GM12878 (cell line): Measurements from ENCODE around the gene SH3D19. TPM values are rescaled to one million over a fixed set of nuclear protein-coding genes. Genes with fewer than 3 reads are reported as not detected.

Experiments used
- ATAC-seq: fragments of 200-7000 bp; cut with Tn5 transposase; 3 replicates; pipeline ENCODE4 v1.9.1; 2020; ENCODE audit warnings: mild to moderate bottlenecking, moderate library complexity
- BruUV-seq: library from RNA; stranded (reverse); fragments of 400-500 nt; replicated peaks from 2 replicates; lab custom pipeline; 2021; lab: Mats Ljungman, UMichigan
- CTCF ChIA-PET: fragments of 300-600 bp; sonication (Branson Sonifier 250); formaldehyde crosslinking; extraction: SDS; loops from one replicate; lab custom pipeline; 2021; ENCODE audit warnings: inconsistent platforms; lab: Yijun Ruan, JAX
- POLR2A ChIA-PET: fragments of 350-600 bp; formaldehyde crosslinking; extraction: SDS; loops from one replicate; lab custom pipeline; 2021; ENCODE audit warnings: inconsistent platforms; lab: Charles Lee
- RAD21 ChIA-PET: fragments of 300-600 bp; sonication (Branson Sonifier 250); formaldehyde crosslinking; loops from one replicate; lab custom pipeline; 2023; ENCODE audit warnings: antibody characterized with exemption; ENCODE audit not compliant: unreplicated experiment; lab: Charles Lee
- SMC1A ChIA-PET: fragments of 300-600 bp; sonication (Branson Sonifier 250); formaldehyde crosslinking; loops from one replicate; lab custom pipeline; 2023; ENCODE audit not compliant: unreplicated experiment, uncharacterized antibody; lab: Charles Lee
- DNase-seq: peaks from one replicate; pipeline ENCODE4 v3.0.0-alpha.2; 2011; ENCODE audit warnings: low read depth, low spot score
- FAIRE-seq: peaks from 3 replicates; lab custom pipeline; 2011; peaks lifted over from hg19 to GRCh38; lab: Jason Lieb, UNC
- H2AFZ ChIP-seq: 2 replicates; pipeline ENCODE4 v1.6.0; 2011; ENCODE audit warnings: low read depth, low read length, control low read depth; ENCODE audit not compliant: control insufficient read depth
- H3K27ac ChIP-seq: 2 replicates; pipeline ENCODE4 v1.5.1; 2011; ENCODE audit warnings: control low read depth; ENCODE audit not compliant: control insufficient read depth, insufficient read depth
- H3K27me3 ChIP-seq, 2 experiments: replicated peaks in 1 of 2; 2 replicates each; pipeline versions ENCODE4 v1.6.0 to v1.6.1; 2011; ENCODE audit warnings: low read length in 1 of 2; ENCODE audit not compliant: control insufficient read depth in 2 of 2, insufficient read depth in 2 of 2
- H3K36me3 ChIP-seq, 2 experiments: 2 replicates each; pipeline ENCODE4 v1.5.1; 2011; ENCODE audit warnings: low read length in 1 of 2; ENCODE audit not compliant: control insufficient read depth in 2 of 2, insufficient read depth in 2 of 2
- H3K4me1 ChIP-seq: 2 replicates; pipeline ENCODE4 v1.6.1; 2011; ENCODE audit warnings: mild to moderate bottlenecking, low read length, moderate library complexity, mixed read lengths; ENCODE audit not compliant: control insufficient read depth, insufficient read depth
- H3K4me2 ChIP-seq: 2 replicates; pipeline ENCODE4 v1.6.0; 2011; ENCODE audit warnings: control low read depth; ENCODE audit not compliant: control insufficient read depth, insufficient read depth
- H3K4me3 ChIP-seq: fragments of 200-600 bp; sonication (generic); 2 replicates; pipeline ENCODE4 v1.5.1; 2016
- H3K79me2 ChIP-seq: 2 replicates; pipeline ENCODE4 v1.6.0; 2011; ENCODE audit warnings: low read length; ENCODE audit not compliant: control insufficient read depth, insufficient read depth
- H3K9ac ChIP-seq: 2 replicates; pipeline ENCODE4 v1.8.0; 2011; ENCODE audit warnings: low read length, control low read depth, mixed read lengths; ENCODE audit not compliant: control insufficient read depth, insufficient read depth
- H3K9me3 ChIP-seq: replicated peaks from 3 replicates; pipeline ENCODE4 v1.5.1; 2011; ENCODE audit warnings: mild to moderate bottlenecking, low read length; ENCODE audit not compliant: control insufficient read depth, insufficient read depth
- H4K20me1 ChIP-seq: 2 replicates; pipeline ENCODE4 v1.6.0; 2011; ENCODE audit not compliant: control insufficient read depth, insufficient read depth
- ASH2L ChIP-seq: fragments of 300-600, 200-600 bp; sonication (generic); IDR thresholded peaks from 2 replicates; pipeline ENCODE4 v1.6.1; 2017; ENCODE audit warnings: low read depth, mild to moderate bottlenecking, borderline replicate concordance
- CBX5 ChIP-seq: sonication (generic); IDR thresholded peaks from 2 replicates; pipeline ENCODE4 v1.6.1; 2016; ENCODE audit warnings: low read depth, moderate library complexity, mild to moderate bottlenecking, inconsistent platforms
- CEBPB ChIP-seq, 2 experiments: fragments of 150-350 bp in 1 of 2; IDR thresholded peaks; 2 replicates each; pipeline ENCODE4 v1.6.1; 2012 to 2014; ENCODE audit warnings: low read depth in 2 of 2, low read length in 2 of 2, borderline replicate concordance in 1 of 2, inconsistent platforms in 1 of 2
- KDM1A ChIP-seq: fragments of 200-600 bp; sonication (generic); IDR thresholded peaks from 2 replicates; pipeline ENCODE4 v1.6.1; 2016; ENCODE audit warnings: borderline replicate concordance
- MEF2B ChIP-seq: fragments of 450-650 bp; IDR thresholded peaks from 2 replicates; pipeline ENCODE4 v1.6.1; 2018; ENCODE audit warnings: mild to moderate bottlenecking, moderate library complexity; ENCODE audit not compliant: partially characterized antibody, poor library complexity, severe bottlenecking
- MXI1 ChIP-seq: fragments of 150-350 bp; IDR thresholded peaks from 2 replicates; pipeline ENCODE4 v1.6.1; 2011; ENCODE audit warnings: low read depth, mild to moderate bottlenecking, inconsistent platforms, low read length, improper control_type of control experiment
- MYC ChIP-seq: IDR thresholded peaks from 2 replicates; pipeline ENCODE4 v1.6.1; 2011; ENCODE audit warnings: mild to moderate bottlenecking, low read length, moderate library complexity, inconsistent platforms; ENCODE audit not compliant: insufficient read depth, insufficient replicate concordance, insufficient read length, severe bottlenecking
- POLR2A ChIP-seq: IDR thresholded peaks from 2 replicates; pipeline ENCODE4 v1.6.1; 2011; ENCODE audit warnings: low read depth, mild to moderate bottlenecking, low read length
- RAD21 ChIP-seq: IDR thresholded peaks from 2 replicates; pipeline ENCODE4 v1.6.1; 2011; ENCODE audit warnings: mild to moderate bottlenecking, low read depth, low read length, moderate library complexity; ENCODE audit not compliant: insufficient read depth
- SUZ12 ChIP-seq: fragments of 200-600 bp; sonication (generic); IDR thresholded peaks from one replicate; pipeline ENCODE4 v1.6.1; 2018; ENCODE audit warnings: antibody characterized with exemption, mild to moderate bottlenecking; ENCODE audit not compliant: unreplicated experiment
- ZNF274 ChIP-seq: IDR thresholded peaks from one replicate; pipeline ENCODE4 v1.8.0; 2011; ENCODE audit not compliant: insufficient read length, insufficient read depth
- WGBS: methylation state at CpG from one replicate; pipeline ENCODE4 v1.1.6; 2016; ENCODE audit warnings: low lambda C conversion rate; ENCODE audit not compliant: insufficient replicate concordance, insufficient coverage; ENCODE audit errors: missing lambda C conversion rate; 5-methylcytosine and 5-hydroxymethylcytosine counted together
- in situ Hi-C: fragments of 300-500 bp; cut with MboI; formaldehyde crosslinking; loops from 9 replicates; pipeline ENCODE4 v1.14.3; 2018; ENCODE audit warnings: mixed read lengths
- intact Hi-C: fragments of 100-400 bp; cut with micrococcal nuclease; formaldehyde crosslinking; loops from one replicate; pipeline ENCODE4 v1.14.2; 2022; ENCODE audit not compliant: unreplicated experiment
- polyA plus RNA-seq, 11 experiments: library from polyadenylated mRNA; depleted of rRNA in 4 of 11; unstranded in 6 of 11; stranded (reverse) in 5 of 11; fragments of >200 nt; fragmentation: Nextera tagmentation in 4 of 11; fragmentation: Illumina TruSeq in 1 of 11; extraction: Ambion mirVana in 4 of 11; extraction: Trizol in 1 of 11; gene quantifications; 1 replicate in 1 of 11; 2 replicates in 10 of 11; pipeline versions ENCODE4 v1.2.1 to v1.2.3, GENCODE V29; 2011 to 2016; ENCODE audit warnings: inconsistent platforms in 2 of 11, missing spikeins in 2 of 11, low read depth in 1 of 11
- total RNA-seq, 4 experiments: library from RNA; depleted of rRNA in 3 of 4; stranded (reverse); fragments of >200 nt in 3 of 4; fragmentation: Illumina TruSeq in 1 of 4; extraction: Trizol in 1 of 4; gene quantifications; 2 replicates each; pipeline versions ENCODE4 v1.2.1 to v1.2.3, GENCODE V29; 2013 to 2021
- TF ChIP-seq, protein P1 (sequence below): IDR thresholded peaks from 2 replicates; pipeline ENCODE4 v1.6.1; 2011; ENCODE audit warnings: borderline replicate concordance, low read depth, mild to moderate bottlenecking, moderate library complexity, low read length; ENCODE audit not compliant: insufficient read depth, poor library complexity, severe bottlenecking
- TF ChIP-seq, protein P2 (sequence below): fragments of 450-650 bp; IDR thresholded peaks from 2 replicates; pipeline ENCODE4 v1.6.1; 2017; ENCODE audit warnings: low read depth, mild to moderate bottlenecking, moderate library complexity

The SH3D19 gene
- total and polyA plus RNA-seq, 10 of the 15 experiments (the other 5 are each of a cell fraction or from before 2014, with no cell fraction given), result 0.03 to 6.9 (median 0.33) TPM; not detected in 3

DNA sequence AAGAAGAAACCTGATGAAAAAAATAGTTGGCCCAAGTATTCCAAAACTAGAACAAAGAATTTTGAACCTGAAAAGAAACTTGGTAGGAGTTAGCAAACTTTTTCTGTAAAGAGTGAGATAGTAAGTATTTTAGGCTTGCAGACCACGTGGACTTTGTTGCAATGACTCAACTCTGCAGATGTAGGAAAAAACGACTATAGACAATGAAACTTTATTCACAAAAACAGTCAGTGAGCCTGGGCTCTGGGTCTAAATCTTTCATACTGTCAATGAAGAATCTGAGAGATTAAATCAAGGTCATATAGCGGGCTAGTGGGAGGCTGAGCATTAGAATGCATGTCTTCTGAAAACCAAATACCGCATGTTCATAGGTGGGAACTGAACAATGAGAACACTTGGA is 23.0 kb downstream of the SH3D19 start:
- H3K27ac ChIP-seq, result no peak overlapping the region
- H3K36me3 ChIP-seq, result no peaks in the 10 kb centered on the region
- H3K9me3 ChIP-seq, result no peaks in the 10 kb centered on the region
- 11% methylated on average over 4 of the region's 4 CpGs for WGBS
- no peaks in the 10 kb centered on the region for H3K27me3 ChIP-seq
- ChIA-PET SMC1A (no interaction called here), POLR2A (no interaction called here), CTCF (no interaction called here), RAD21 (no interaction called here)
- intact Hi-C loops, result no loop called here
- ATAC-seq (no peak), FAIRE-seq (no peak), DNase-seq (no peak)
- H3K4me2 ChIP-seq, result no peak overlapping the region
- H3K4me1 ChIP-seq, result no peaks in the 10 kb centered on the region
- no peaks in the 10 kb centered on the region for H4K20me1 ChIP-seq
- no TSS peak for BruUV-seq
- TF ChIP-seq MXI1 (no peak), CBX5 (no peak), CEBPB (IDR thresholded peaks at IDR 0.05; ENCODE audit: borderline replicate concordance in 1 of 2, low read depth in 2 of 2, low read length in 2 of 2) (no peak), MEF2B (no peak), KDM1A (no peak), ZNF274 (no peak), ASH2L (no peak), RAD21 (no peak), POLR2A (no peak), MYC (no peak), SUZ12 (no peak)
- TF ChIP-seq, protein P1, sequence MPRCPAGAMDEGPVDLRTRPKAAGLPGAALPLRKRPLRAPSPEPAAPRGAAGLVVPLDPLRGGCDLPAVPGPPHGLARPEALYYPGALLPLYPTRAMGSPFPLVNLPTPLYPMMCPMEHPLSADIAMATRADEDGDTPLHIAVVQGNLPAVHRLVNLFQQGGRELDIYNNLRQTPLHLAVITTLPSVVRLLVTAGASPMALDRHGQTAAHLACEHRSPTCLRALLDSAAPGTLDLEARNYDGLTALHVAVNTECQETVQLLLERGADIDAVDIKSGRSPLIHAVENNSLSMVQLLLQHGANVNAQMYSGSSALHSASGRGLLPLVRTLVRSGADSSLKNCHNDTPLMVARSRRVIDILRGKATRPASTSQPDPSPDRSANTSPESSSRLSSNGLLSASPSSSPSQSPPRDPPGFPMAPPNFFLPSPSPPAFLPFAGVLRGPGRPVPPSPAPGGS, result no peak
- TF ChIP-seq, protein P2, sequence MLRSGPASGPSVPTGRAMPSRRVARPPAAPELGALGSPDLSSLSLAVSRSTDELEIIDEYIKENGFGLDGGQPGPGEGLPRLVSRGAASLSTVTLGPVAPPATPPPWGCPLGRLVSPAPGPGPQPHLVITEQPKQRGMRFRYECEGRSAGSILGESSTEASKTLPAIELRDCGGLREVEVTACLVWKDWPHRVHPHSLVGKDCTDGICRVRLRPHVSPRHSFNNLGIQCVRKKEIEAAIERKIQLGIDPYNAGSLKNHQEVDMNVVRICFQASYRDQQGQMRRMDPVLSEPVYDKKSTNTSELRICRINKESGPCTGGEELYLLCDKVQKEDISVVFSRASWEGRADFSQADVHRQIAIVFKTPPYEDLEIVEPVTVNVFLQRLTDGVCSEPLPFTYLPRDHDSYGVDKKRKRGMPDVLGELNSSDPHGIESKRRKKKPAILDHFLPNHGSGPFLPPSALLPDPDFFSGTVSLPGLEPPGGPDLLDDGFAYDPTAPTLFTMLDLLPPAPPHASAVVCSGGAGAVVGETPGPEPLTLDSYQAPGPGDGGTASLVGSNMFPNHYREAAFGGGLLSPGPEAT, result no peak
- H3K79me2 ChIP-seq, result no peaks in the 10 kb centered on the region
- H2AFZ ChIP-seq, result no peak overlapping the region
- H3K4me3 ChIP-seq, result no peak overlapping the region
- H3K9ac ChIP-seq, result no peak overlapping the region
- in situ Hi-C loops, result no loop called here
